Stomach (tissue), 4 donors: ENCODE results near the gene RASSF3.

Source experiments
- CTCF ChIP-seq, 7 experiments: fragments of 450-650 bp in 4 of 7; fragments of 200-600 bp in 3 of 7; sonication (generic) in 3 of 7; IDR thresholded peaks; one replicate each; pipeline ENCODE4 v1.5.1; 2016 to 2019; ENCODE audit warnings: antibody characterized with exemption in 7 of 7, control low read depth in 2 of 7, mild to moderate bottlenecking in 1 of 7
- EP300 ChIP-seq: sonication (generic); formaldehyde crosslinking; IDR thresholded peaks from one replicate; pipeline ENCODE4 v1.6.1; 2017; ENCODE audit warnings: antibody characterized with exemption
- POLR2A ChIP-seq, 4 donors: fragments of 450-650 bp; IDR thresholded peaks; one replicate each; pipeline ENCODE4 v1.6.1; 2016; ENCODE audit warnings: antibody characterized with exemption in 4 of 4, control low read depth in 2 of 4, mild to moderate bottlenecking in 1 of 4, moderate library complexity in 1 of 4
- POLR2AphosphoS5 ChIP-seq, 3 donors: sonication (generic); formaldehyde crosslinking; IDR thresholded peaks; one replicate each; pipeline ENCODE4 v1.6.1; 2016; ENCODE audit warnings: antibody characterized with exemption in 3 of 3

GRCh38 chr12:64670919-64671639 lies 60.8 kb downstream of the RASSF3 start:
- TF ChIP-seq EP300, result no peak
- TF ChIP-seq CTCF (IDR thresholded peaks at IDR 0.05), result no peak
- no peak for TF ChIP-seq POLR2A (IDR thresholded peaks at IDR 0.05)
- peak; percentile 81 to 86 (median 84) for TF ChIP-seq POLR2AphosphoS5 (IDR thresholded peaks at IDR 0.05)
